GM12873 (cell line): Measurements from ENCODE around the gene CMC4.

Experiments
- CTCF ChIP-seq: IDR thresholded peaks from 2 replicates; pipeline ENCODE4 v1.5.1; 2012; ENCODE audit warnings: low read depth, mild to moderate bottlenecking, moderate library complexity, low read length, control low read depth; ENCODE audit not compliant: insufficient read depth; ENCODE audit errors: missing control alignments

The CMC4 gene

GRCh38 chrX:155028877-155029291 lies 42.1 kb downstream of the CMC4 start:
- no peak for TF ChIP-seq CTCF

DNA sequence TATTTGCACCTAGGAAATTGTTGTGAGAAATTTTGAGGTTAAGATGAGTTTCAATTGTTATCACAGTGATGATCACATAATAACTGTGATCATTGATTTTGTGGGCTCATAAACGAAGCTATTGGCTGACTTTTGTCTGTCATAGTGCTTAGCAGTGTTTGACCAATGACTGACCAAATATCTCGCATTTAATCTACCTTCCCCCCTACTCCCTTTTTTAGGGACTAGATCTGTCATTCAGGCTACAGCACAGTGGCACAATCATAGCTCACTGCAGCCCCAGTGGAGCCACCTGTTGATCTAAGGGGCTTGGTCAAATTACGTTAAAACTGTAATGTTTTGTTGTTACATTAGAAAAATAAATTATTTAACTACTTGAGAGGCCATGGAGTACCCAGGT lies 42.8 kb downstream of the CMC4 start:
- no peak for TF ChIP-seq CTCF

GRCh38 chrX:155027509-155028066 lies 43.3 kb downstream of the CMC4 start:
- TF ChIP-seq CTCF = no peak

GRCh38 chrX:155026727-155027508 lies 44.0 kb downstream of the CMC4 start, which contains the start of gene FUNDC2:
Gene FUNDC2, plus strand, starts transcription at chrX:155026844. Its CDS starts 95 bp downstream, at chrX:155026939.
- no peak for TF ChIP-seq CTCF

DNA sequence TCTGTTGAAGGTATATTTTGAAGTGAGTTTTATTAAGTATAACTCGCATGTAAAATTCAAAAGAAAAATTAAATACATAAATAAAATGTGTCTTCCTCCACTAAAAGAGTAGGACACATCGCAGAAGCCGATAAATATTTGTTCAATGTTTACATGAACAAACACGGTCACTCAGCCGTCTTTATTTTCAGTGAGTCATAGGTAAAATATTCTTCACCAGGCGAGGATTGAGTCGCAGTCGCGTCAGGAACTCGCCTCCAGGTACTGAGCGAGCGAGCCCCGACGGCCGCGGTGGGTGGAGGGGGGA lies 44.6 kb downstream of the CMC4 start:
- no peak for TF ChIP-seq CTCF

DNA sequence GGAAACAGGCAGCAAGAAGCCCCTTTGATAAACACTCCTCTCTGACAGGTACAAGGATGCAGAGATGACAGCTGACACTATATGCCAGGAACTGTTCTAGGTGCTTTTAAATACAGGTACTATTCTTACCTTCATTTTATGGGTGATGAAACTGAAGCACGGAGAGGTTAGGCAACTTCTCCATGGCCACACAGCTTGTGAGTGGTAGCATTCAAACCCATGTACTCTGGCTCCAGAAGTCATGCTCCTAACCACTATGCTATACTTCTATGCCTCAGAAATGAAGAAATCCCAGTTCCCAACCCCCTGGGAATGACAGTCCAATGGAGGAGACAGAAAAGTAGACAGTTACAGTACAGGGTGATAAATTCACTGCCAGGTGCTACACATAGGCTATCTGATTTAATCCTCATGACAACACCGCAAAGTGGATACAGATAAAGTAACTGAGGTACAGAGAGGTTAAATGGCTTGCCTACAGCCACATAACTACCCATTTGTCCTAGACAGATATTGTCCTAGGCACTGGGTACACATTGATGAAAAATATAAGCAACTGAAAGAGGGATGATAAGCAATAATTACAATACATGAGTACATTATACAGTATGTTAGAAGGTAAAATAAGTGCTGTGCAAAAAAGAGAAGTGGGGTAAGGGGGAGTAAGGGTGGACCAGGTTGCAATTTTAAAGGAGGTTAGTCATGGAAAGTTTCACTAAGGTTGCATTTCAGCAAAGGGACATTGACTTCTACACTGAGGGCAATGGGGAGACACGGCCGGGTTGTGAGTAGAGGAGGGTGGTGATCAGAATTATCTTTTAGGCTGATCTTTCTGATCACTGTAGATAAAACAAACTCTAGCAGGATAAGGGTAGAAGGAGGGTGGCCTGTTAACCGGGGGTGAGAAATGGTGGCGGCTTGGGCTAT lies 46.8 kb downstream of the CMC4 start:
- TF ChIP-seq CTCF = no peak

GRCh38 chrX:155022585-155022984 lies 48.4 kb downstream of the CMC4 start, which contains the start of gene F8:
Gene F8, minus strand, starts transcription at chrX:155022723. Its CDS starts 171 bp downstream, at chrX:155022552.
- no peak for TF ChIP-seq CTCF
